GM18861 (cell line): ENCODE data around the gene PGLYRP1.
A peak's percentile ranks its signal among the peaks of the same experiment; 100 is the strongest.

ENCODE experiments used
- ATAC-seq: cut with Tn5 transposase; IDR thresholded peaks from one replicate; pipeline ENCODE4 v1.9.1; 2021; ENCODE audit not compliant: unreplicated experiment

PGLYRP1 gene

DNA sequence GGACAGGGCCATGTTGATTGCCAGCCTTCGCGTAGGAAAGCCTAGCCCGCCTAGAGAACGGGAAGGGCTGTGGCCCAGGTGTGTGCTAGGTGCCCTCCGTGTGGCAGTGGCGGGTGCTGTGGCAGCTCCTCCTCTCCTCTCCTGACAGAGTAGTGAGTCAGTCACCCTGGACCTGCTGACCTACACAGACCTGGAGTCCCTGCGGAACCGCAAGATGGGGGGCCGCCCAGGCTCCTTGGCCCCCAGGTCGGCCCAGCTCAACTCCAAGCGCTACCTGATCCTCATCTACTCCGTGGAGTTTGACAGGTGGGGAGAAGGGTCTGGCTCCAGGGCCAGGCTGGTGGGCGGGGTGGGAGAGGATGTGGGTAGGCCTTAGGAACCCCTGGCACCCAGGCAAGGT is 16.4 kb downstream of the PGLYRP1 start:
- no peak for ATAC-seq

DNA sequence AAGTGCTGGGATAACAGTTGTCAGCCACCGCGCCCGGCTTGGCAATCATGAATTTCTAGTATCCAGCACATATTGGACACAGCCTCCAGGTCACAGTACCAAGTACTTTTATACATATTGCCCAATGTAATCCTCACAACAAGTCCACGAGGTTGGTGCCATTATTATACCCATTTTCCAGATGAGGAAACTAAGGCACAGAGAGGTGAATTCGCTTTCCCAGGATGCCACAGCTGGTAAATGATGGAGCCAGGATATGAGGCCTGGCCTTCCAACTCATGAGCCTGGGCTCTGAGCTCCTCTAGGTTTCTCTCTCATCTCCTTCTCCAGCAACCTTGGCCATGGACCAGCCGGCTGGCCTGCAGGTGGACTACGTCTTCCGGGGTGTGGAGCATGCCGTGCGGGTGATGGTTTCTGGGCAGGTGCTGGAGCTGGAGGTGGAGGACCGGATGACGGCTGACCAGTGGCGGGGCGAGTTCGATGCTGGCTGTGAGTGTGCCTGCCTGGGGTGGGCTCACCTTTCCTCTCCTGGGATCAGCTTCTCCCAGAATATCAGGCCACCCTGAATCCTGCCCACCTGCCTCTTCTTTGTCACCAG is 20.1 kb downstream of the PGLYRP1 start:
- no peak for ATAC-seq

DNA sequence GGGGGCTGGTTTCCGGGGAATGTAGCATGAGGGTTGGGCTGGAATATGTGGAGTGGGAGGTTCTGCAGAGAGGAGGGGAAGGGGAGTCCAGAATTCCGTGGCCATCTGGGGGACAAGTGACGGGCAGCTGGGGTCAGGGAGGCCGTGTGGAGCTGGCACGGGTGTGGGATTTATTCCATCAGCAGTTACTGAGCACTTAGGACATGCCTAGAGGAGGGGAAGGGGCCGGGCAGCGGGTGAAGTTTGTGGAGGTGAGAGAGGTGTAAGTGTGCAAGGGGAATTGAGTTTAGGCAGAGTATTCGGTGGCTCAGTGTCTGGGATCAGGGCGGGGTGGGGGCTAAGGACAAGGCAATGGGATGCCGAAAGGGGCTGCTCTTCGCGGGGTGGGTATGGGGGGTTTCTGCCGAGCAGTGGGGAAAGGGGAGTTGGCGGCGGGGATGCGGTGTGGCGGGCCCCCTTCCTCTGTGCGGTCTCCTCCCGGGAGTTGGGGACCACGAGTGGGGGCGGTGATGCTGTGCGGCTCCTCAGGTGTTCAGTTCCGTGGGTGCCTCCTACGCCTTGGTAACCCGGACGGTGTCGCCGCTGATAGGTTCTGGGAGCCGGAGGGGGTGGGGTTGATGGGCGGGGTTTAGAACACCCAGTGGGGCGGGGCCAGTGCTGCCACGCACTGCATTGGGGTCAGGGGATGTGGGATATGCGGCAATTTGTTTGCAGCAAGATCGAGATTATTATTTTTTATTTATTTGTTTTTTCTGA is 22.2 kb downstream of the PGLYRP1 start:
- ATAC-seq: no peak

DNA sequence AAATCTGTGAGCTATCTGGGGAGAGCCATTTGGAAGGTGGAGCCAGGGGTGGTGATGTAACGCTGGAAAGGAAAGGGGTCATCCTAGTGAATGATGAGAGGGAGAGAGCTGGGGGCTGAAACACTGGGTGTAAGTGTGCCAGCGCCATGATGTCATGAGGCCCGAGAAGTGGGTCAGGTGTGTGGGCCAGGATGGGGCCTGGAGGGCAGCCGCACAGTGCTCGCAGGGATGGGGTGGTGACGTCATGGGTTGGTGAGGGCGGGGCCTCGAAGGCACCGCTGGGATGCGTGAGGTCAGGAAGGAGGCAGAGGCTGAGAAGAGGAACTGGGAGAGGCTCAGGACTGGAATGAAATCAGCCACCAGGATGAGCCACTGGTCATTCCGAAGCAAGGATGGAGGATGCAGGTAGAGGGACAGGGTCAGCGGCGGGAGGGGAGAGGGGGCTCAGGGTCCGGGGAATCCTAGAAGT is 23.2 kb downstream of the PGLYRP1 start:
- ATAC-seq: no peak

DNA sequence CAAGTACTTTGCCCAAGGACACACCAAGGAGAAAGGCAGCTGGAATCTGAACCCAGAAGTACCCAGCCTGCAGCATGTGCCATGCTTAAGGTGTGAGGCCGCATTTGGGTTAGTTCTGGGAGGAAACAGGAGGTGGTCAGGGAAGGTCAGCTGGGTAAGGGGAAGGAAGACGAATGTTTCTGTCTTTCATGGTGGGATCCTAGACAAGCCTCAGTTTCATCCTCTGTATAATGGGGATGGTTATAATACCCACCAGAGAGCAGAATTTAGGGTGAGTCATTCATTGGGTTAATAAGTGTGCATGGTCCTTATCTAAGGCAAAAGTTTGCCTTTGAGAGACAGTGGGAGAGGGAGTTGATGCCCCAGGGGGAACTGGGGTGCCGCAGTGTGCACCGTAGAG is 24.0 kb downstream of the PGLYRP1 start:
- no peak for ATAC-seq

DNA sequence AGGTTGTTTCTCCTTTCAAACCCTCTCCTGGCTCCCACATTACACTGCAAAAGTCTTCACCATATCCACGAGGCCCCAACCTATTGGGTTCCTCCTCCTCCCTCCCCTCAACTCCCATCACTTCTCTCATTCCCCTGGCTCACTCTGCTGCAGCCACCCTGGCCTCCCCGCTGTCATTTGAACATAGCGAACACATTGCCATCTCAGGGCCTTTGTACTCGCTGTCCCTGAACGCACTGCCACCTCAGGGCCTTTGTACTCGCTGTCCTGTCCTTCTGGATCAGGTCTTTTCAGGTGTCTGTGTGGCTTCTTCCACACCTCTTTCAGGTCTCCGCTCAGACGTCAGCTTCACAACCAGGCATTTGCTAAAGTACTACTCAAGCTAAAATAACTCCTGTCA is 25.9 kb downstream of the PGLYRP1 start:
- ATAC-seq: no peak

DNA sequence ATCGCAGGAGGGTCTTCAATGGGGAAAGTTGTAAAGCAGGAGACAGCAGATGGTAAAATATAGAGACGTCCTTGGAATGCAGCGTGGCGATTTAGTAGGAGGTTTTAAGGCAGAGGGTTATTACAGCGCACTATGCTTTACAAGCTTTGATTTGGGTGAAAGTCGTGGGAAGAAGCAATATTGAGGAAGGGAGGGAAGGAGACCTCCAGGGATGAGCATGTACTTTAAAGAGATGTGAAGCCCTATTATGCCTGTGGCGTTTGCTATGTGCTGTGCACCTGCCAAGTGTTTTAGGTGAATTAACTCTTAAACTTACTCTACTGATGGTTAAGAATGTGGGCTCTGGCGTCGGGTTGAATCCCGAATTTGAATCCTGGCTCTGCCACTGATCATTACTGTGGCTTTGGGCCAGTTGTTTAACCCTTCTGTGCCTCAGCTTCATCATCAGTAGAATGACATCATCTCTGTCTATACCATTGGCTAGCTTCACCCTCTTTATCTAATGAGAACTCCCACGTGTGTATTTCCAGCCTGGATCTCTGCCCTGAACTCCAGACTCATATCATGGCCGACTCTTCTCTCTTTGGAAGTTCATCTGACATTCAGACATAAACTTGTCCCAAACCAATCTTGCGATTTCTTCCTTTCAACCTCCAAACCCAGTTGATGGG is 27.0 kb downstream of the PGLYRP1 start:
- ATAC-seq: no peak

DNA sequence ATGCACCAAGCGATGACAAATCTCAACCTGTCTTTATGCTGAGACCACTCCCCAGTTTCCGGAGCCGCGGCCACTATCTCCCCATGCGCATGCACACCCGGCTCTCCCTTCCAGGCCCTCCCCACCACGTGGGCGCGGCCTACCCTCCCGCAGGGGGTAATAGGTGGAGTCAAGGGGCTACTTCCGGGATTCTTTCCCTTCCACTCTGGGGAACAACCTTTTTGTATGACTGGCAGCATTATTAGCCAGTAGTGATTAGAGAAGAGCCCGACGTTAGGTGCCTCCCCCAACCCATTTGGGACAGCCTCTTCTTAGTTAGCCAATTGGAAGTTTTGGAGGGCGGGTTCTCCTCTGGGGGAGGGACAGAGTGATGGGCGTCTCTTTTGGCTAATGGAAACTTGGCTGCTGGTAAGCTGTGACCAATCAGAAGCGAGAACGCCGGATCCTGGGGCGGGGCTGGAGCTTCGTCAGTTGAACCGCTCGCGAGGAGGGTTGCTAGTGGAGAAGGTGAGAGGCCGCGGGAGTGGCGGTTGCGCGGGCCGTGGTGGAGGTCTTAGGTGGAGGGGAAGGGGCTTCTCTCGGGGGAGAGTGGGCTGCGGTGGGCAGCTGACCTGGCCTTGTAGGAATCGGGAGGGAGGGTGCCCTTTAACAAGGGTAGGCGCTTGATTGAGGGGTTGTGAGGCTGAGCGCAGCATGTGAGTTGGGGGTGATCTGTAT is 27.7 kb downstream of the PGLYRP1 start, which contains the start of gene CCDC61:
Gene CCDC61 (plus strand): TSS at position 470 of the 717 bp plus-strand sequence. CDS start 7,552 bp downstream, outside the sequence.
- peak; percentile 95 for ATAC-seq

DNA sequence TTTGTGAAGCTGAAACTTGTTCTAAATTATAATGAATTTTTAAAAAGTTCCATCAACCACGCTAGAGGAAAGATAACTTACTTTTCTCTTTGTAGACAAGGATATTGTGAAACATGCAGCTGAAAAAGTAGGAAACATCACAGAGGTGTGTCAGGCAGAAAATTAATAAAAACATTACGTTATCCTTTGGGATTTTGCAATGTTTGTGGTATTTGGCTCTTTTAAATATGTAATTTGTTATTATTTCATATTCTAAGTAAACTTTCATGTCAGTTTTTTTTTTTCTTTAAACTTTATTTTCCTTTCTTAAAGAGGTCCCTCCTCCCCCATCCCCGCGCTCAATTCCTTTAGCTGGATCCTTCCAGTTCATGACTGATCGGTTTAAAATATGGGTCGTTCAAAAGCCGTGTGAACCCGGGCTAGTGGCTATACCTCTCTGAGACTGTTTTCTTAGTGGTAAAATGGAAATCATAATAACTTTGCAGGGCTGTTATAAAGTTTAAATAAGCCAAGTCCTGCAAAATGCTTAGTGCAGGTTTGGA is 28.3 kb downstream of the PGLYRP1 start:
- no peak for ATAC-seq

DNA sequence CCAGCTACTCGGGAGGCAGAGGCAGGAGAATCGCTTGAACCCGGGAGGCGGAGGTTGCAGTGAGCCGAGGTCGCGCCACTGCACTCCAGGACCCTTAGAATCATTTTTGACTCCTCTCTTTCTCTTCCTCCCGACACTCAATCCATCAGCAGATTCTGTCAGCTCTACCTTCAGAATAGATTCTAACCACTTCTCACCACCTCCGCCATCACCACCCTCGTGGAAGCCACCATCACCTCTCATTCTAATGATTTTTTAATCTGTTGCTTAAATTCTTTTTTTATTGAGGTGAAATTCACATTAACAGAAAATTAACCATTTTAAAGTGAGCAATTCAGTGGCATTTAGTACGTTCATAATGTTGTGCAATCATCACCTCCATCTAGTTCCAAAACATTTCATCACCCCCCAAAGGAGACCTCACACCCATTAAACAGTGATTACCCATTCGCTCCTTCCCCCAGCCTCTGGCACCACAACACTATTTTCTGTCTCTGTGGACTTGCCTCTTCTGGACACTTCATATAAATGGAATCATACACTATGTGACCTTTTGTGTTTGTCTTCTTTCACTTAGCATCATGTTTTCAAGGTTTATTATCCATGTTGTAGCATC is 32.6 kb downstream of the PGLYRP1 start:
- ATAC-seq: no peak

DNA sequence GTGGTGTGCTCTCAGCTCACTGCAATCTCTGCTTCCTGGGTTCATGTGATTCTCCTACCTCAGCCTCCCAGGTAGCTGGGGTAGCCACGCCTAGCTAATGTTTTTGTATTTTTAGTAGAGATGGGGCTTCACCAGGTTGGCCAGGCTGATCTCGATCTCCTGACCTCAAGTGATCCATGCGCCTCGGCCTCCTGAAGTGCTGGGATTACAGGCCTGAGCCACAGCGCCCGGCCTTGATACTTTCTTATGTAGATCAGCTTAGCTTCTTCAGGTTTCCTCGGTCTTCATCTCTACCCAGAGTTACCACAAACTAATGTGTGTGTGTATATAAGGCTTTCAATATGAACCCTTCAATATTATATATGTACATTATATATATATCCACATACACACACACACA is 37.5 kb downstream of the PGLYRP1 start:
- ATAC-seq: no peak

DNA sequence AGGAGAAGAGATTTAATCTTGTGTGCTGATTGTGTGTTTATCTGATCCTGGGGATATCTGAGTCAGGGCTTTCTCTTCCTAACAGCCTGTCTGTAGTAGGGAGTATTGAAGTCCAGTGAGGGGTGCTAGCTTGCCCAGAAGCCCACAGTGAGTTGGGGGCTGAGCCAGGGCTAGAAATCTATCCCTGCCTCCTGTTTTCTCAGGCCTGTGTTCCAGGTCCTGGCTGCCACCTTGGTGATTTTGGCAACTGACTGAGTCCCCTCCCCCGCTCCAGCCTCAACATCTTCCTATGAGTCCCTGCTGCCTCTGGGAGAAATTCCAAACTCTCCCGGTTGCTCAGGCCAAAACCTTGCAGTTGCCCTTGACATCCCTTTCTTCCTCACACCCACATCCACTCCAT is 41.5 kb downstream of the PGLYRP1 start:
- ATAC-seq: no peak

DNA sequence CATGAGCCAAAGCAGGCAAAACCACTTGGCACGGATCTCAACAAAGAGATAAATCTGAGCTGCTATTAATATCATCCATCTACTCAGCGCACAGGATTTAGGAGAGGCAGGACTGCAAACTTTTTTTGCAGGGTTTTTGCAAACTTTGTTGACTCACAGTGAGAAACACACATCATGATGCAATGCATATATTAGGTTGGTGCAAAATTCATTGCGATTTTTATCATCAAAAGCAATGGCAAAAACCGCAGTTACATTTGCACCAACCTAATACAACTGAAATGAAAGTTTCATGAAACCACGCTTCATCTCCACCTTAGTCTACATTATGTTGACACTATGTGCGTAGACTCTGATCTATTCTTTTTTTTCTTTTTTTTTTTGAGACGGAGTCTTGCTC is 44.7 kb downstream of the PGLYRP1 start:
- ATAC-seq: no peak

DNA sequence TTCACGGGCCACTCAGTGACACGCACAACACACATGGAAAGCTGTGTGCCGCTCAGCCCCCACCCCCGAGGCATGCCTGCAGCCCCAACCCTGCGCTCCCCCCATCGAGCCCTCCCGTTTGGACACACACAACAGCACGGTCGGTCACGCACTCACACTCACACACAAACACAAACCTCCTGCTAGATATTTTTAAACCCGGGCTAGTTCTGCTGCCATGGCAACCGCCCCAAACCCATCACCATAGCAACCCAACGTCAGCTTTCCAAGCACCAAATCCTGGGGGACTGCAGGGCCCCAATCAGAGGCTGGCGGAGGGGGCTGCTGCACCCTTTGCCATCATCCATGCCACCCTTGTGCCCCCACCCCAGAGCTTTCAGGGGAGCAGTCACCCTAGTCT is 46.7 kb downstream of the PGLYRP1 start:
- ATAC-seq: no peak

DNA sequence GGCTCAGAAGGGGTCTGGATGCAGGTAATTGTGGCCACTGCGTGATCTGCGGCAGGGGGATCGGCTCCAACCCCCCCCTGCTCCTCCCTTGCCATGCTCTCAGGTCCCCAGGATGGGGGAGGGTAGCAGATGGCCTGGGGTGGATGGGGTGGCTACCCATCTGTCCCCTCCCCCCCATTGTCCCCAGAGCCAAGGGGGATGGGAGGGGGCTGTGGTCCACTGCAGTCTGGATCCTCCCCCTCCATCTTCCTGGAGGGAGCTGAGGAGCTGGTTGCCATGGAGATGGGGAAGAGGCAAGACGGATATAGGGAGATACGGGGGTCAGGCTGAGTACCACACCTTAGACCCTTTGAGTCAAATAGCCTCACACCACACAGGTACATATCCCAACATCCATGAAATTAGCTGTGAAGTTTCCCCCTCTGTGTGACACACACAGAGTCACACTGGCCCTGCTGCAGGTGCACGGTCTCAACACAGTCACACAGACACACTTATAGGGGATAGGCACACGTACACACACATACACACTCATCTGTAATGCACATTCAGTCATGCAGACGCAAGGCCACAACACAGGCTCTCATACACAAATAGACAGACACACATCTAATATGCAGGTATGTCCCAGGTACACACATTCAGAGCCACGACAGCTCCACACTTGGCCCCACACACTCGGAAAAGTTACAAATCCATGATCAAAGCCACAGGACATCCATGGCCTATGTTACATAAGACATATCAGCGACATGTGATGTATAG is 47.4 kb downstream of the PGLYRP1 start:
- ATAC-seq: no peak

DNA sequence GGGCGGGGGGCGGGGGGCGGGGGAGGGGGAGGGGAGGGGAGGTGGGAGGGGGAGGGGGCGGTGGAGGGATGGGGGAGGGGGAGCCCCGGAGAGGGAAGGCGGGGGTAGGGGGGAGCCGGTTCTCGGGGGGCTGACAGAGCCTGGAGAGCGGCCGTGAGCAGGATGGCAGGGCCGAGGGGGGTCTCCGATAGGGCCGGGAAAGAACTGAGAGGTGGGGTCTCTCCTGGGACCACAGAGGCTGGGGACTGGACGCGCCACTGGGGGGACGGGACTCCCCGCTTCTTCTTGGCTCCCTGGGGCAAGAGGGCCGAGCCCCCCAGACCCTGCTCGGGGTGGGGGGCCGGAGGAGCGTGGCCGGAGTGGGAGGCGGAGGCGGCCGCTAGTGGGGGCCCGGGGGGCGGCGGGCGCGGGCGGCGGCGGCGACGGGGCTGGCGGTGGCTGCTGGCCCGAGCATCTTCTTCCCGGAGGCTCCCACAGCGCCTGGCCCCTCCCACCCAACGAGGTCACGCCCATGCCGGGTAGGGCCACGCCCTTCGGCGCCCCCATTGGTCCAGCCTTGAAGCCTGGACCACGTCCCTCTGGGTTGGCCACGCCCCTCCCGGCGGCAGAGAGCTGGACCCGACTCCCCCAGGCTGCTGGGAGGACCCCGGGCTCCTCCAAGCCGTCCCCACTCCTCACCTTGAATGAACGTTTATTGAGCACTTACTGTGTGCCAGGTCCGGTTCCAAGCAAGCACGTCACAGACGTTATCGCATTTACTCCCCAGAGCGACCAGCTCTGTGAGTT is 49.1 kb downstream of the PGLYRP1 start, which contains the start of gene NOVA2:
Gene NOVA2 (minus strand): TSS at position 313 of the 786 bp plus-strand sequence. CDS start 514 bp downstream, outside the sequence.
- ATAC-seq: no peak

DNA sequence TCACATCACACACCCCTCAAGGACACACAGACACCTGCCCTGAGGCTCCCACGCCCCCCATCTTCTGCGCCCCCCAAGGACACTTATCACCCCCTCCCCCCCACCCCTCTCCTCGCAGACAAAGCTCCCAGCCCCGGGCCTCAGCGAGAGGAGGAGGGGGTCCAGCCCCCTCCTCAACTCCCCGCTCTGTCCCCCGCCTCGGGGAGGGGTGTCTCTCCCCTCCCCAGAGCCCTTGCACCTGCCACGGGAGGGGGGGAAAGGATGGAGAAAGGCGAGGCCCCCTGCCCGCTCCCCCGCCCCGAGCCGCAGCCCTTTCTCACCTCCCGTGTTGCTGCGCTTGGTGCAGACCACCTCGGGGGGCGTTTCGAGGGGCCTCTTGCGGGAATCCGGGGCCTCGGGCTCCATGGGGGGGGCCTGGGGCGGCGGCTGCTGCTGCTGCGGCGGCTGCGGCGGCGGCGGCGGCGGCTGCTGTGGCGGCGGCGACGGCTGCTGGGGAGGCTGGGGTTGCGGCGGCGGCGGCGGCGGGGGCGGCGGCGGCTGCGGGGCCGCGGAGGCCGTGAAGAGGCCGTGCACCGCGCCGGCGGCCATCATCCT is 49.8 kb downstream of the PGLYRP1 start:
- ATAC-seq: no peak

DNA sequence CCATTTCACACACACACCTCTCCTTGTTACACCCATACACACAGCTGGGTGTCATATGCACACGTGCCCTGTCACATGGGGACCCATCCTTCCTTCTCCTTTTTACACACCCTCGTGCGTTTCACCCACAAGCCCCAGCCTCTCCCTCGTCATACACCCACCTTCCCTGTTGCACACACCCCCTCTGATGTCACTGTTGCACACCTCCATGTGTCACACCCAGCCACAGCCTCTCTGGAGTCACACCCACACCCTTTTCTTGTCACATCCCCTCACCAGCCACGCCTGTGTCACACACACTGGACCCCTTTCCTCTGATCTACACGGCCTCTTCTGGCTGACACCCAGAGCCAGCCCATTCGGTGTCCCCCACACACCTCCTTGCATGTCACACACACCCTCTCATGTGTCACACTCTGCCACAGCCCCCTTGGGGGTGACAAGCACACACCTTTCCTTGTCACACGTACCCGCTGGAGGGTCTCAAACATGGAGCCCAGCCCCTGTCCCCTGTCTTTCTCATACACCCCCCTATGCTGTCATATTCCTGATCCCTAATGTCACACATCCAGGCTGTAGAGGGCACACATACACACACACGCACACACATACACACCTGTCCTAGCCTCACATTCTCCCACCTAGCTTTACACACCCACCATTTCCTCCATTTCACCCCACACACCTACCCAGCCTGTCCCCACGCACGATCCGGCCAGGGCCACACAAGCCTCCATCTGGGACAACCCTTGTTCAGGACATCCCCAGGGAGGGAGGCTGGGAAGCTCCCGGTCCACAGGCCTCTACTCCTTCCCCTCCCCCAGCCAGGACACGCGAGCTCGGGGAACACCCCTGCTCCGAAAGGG is 50.5 kb downstream of the PGLYRP1 start:
- ATAC-seq: no peak
